Right renal cortex interstitium (tissue), 3 donors: ENCODE data around the gene SERPINA9. TPM values are rescaled to one million over a fixed set of nuclear protein-coding genes. Genes with fewer than 3 reads are reported as not detected.
"Not testable (repeated sequence)": the region's sequence is repeated elsewhere in the genome, so short reads cannot be mapped to it uniquely, and the experiment has no call there.

Experiments
- DNase-seq, 3 donors: peaks; one replicate each; pipeline ENCODE4 v3.0.0-alpha.2; 2013; ENCODE audit warnings: low read depth in 3 of 3, low spot score in 2 of 3
- polyA plus RNA-seq, 3 donors: library from polyadenylated mRNA; unstranded; fragments of 120-200 nt; gene quantifications; one replicate each; pipeline ENCODE4 v1.2.1, GENCODE V29; 2013; ENCODE audit not compliant: insufficient read length in 3 of 3

The SERPINA9 gene
- polyA plus RNA-seq, 3 donors: not detected

- no peak for DNase-seq
These were observed 47.4 kb downstream of the SERPINA9 start for GRCh38 chr14:94428610-94429009.

DNA sequence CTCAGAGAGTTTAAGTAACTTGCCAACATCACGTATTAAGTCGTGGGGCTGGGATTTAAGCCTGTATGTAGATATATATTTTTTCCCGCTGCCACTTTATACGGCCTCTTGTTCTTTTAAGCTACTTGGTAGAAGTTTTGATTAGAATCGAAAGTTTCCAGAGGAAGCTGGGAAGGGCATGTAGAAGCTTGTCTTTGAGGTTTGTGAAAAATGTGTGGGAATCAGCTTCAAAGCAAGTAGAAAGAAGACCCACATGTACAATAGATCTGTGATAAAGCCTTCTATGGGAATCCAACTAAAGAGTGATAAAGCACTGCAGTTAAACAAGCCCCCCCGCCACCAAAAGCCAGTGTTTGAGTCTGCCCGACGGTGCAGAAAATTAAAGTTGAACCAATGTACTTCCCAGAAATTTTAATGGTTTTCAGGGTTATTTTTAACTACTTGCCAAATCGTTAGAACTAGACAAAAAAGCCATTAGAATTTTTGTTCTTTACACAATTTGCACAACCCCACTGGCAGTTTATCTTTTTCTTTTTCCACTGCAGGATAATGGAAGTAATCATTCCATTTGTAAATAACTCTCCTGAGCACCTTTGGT lies 48.9 kb downstream of the SERPINA9 start:
- DNase-seq: no peak

GRCh38 chr14:94426526-94426925 lies 49.5 kb downstream of the SERPINA9 start:
- DNase-seq: no peak

GRCh38 chr14:94424371-94424770 lies 51.6 kb downstream of the SERPINA9 start:
- DNase-seq: no peak

- peak; percentile 45 to 62 (median 56) for DNase-seq
These were observed 52.4 kb downstream of the SERPINA9 start for GRCh38 chr14:94423453-94424056.

DNA sequence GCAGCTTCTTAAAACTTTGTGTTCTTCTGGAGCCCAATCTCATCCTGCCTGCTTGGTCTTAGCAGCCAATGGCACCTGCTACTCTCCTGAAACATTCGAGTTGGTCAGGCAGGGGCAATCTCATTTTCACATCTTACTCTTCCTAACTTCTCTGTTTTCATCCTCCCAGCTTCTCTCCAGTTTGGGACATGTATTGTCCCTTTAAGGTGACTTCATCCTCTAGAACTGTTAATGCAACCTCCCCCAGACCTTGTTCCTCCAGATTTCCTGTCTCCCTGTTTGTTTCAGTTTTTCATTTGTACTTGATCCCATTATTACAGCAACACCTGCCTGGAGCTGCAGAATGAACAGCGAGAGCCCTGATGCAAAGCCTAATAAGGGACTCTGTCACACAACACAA lies 54.7 kb downstream of the SERPINA9 start:
- DNase-seq: no peak

- not testable (repeated sequence) for DNase-seq
These were observed 58.3 kb downstream of the SERPINA9 start for GRCh38 chr14:94417497-94418205.

Other genes starting within 250 kb of the SERPINA9 start
- gene SERPINA10, start 182.9 kb downstream of the SERPINA9 start, polyA plus RNA-seq: under 1 TPM; 0.11 to 0.24 (median 0.13) TPM
- gene SERPINA6, start 152.9 kb downstream of the SERPINA9 start, polyA plus RNA-seq: 1 to 10 TPM; 3.2 to 9.5 (median 9.0) TPM
- not detected for gene SERPINA2, start 109.5 kb downstream of the SERPINA9 start, polyA plus RNA-seq
- gene SERPINA1, start 87.6 kb downstream of the SERPINA9 start, polyA plus RNA-seq: 100 to 1,000 TPM in 2 of 3 donors, 10 to 100 TPM in 1; 65.0 to 106 (median 101) TPM
- not detected for gene SERPINA11, start 23.4 kb downstream of the SERPINA9 start, polyA plus RNA-seq
- under 1 TPM; 0.23 to 0.39 (median 0.29) TPM for gene SERPINA12, start 33.3 kb upstream of the SERPINA9 start, polyA plus RNA-seq
- gene SERPINA4, start 85.2 kb upstream of the SERPINA9 start, polyA plus RNA-seq: 1 to 10 TPM in 2 of 3 donors, under 1 TPM in 1; 1.00 to 1.6 (median 1.5) TPM
- gene SERPINA5, start 105.2 kb upstream of the SERPINA9 start, polyA plus RNA-seq: 10 to 100 TPM; 13.2 to 15.2 (median 13.3) TPM
- under 1 TPM; 0.14 to 0.40 (median 0.19) TPM for gene SERPINA3, start 136.2 kb upstream of the SERPINA9 start, polyA plus RNA-seq